HG02852 (cell line): ENCODE results near the gene CNGB1.
"Not testable (repeated sequence)": the region's sequence is repeated elsewhere in the genome, so short reads cannot be mapped to it uniquely, and the experiment has no call there.

Source experiments
- ATAC-seq: cut with Tn5 transposase; IDR thresholded peaks from one replicate; pipeline ENCODE4 v1.9.1; 2021; ENCODE audit warnings: mild to moderate bottlenecking, moderate library complexity; ENCODE audit not compliant: unreplicated experiment

CNGB1 gene

DNA sequence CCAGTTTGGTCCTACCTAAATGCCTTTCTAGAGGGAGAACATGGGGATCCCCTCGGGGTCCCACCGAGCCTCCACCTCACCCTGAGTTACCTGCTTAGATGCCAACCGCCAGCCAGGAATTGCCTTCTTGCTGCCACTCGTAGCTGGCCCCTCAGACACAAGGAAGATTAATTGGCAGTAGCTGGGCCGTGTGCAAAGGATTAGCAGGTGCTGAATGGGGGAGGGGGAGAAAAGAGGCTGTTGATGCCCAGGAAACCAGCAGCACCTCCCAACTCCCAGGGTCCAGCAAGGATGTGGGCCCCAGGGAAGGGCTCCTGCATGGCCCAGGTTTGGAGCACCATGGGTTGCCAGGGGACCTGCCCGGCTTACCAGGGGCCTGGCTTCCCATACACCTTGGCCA is at the start of gene CNGB1:
Gene CNGB1, minus strand, starts transcription at position 159 of the 400 bp plus-strand sequence. CDS start 3,842 bp downstream, outside the sequence.
- ATAC-seq: no peak

DNA sequence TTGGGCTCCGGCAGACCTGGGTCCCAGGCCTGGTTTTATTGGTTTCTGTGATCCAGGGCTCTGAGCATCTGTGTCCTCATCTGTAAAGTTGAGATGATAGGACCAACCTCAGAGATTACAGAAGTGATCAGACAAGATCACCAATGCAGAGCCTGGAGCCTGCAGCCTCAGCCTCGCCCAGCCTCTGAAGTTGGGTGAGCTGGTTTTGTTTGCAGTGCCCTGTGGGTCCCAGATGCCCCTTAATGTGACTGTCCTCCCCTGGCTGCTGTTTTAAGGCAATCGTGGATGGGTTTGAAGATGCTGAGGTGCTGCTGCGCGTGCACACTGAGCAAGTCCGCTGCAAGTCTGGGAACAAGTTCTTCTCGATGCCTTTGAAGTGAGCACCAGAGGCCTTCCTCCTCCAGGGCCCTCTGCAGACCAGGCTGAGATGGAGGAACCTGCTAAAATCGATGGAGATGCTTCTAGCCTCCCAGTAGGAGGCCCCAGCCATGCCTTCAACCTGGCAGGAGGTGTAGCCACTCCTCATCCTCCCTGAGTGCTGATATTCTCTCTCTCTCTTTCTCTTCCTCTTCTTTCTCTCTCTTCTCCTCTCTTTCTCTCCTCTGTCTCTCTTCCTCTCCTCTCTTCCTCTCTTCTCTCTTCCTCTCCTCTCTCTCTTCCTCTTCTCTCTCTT is 49.1 kb upstream of the CNGB1 start:
- ATAC-seq: no peak

DNA sequence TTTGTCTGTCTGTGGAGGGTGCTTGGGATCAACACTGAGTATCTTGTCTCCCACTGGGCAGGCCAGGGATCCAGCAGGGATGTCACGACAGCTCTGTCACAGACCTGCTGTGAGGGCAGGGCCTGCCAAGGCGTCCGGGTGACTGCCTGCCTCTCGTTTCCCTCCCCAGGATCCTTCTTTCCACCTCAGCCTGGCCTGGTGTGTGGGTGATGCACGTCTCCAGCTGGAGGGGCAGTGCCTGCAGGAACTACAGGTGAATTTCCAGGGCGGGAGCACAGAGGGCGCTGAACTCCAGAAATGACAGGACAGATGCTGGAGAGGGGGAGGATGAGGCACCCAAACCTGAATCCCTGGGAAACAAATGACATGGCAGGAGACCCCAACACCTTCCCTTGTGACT is 47.9 kb upstream of the CNGB1 start:
- no peak for ATAC-seq

DNA sequence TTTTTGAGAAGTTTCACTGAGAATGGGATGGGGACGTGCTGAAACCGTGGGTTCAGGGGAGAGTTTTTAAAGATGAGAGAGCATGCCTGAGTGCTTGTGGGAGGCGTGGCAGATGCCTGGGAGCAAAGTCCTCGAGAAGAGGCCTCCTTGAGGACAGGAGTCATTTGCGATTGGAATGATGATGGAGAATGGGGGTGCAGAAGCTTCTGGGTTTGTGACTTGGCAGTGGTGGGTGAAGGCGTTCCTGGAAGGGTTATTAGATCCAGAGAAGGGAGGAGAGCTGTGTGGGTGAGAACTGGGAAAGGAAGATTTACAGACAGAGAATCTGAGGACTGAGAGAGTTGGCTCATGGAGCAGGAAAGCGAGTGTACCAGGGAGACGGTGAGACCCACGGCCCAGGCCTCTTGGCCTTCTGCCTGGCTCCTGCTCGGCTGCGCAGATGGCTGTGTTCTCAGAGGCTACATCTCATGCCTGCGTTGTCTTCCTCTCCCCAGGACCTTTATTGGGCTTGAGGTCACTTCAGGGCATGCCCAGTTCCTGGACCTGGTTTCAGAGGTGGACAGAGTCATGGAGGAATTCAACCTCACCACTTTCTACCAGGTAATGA is 46.0 kb upstream of the CNGB1 start:
- ATAC-seq: no peak

DNA sequence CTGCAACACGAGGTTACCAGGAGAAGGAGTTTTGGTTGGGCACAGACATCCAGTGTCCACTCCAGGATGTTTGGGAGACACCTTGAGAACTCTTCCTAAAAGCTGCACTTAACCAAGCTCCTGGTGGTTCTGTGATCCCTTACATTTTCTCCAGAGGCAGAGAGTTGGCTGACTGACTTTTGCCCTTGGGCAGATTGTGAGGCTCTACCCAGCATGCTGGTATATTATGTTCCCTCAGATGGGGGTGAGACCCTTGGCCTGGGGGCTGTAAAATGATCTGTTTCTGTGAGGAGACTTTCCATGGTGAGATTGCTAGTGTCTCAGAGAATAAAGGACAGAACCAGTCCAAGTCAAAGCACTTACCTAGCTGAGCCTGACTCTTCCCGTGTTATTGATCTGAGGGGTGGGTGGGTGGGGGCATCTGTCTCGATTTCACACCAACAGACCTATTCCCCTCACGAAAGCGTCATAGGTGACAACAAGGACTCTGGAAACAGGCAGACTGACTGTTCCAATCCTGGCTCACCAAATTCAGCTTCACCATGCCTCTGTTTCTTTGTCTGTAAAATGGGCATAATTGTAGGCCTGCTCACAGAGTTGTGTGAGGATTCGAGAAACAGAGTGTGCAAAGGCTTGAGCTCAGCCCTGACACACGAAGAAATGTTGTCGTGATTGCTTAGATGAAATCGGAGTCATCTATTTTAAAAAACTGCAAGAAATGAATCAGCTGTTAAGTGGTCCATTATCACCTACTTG is 42.5 kb upstream of the CNGB1 start:
- ATAC-seq: no peak

DNA sequence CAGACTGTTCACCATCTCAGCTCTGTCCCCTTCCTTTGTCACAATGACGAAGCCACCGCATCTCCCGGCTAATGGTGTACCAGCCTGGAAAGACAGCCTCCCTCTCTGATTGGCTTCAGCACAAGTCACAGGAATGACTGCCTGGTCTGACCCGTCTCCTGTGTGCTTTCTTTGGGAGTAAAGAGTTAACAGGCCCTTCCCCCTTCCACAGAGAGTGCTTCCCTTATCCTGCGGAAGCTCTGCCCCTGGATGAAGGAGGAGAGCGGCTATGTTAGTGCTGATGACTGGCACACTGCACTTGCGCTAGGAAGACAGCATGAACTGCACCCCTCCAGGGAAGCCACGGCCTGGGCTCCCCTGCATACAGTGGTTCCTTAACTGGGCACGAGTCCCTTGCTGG is 41.6 kb upstream of the CNGB1 start:
- ATAC-seq: no peak

DNA sequence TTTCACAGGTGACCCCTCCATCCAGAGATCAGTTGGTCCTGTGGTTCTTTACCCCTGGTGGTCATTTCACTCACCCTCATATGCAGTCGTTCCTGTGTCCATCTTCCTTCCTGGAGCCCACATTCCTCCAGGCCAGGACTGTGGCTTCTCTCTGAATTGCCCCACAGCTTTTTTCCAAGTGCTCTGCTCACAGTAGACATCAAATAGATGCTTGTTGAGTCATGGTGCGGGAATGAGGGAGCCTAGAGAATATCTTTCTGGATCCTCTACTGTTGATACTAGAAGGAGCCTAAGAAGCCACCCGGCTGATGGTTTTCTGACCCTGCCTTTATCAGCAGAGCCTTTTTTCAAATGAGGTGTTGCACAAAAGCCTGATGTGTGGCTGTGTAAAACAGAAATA is 40.7 kb upstream of the CNGB1 start:
- no peak for ATAC-seq

DNA sequence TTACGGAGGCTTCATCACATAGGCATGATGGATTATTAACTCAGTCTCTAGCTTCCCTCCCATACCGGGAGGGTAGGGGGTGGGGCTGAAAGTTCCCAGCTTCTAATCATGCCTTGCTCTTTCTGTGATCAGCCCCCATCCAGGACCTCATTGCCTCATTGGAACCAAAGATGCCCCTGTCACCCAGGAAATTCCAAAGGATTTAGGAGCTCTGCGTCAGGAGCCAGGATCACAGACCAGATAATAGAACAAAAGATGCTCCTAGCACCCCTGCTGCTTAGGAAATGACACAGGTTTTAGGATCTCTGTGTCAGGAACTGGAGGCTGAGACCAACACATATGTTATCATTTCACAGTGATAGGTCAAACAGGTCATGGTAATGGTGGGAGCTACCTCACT is 40.0 kb upstream of the CNGB1 start:
- ATAC-seq: no peak

DNA sequence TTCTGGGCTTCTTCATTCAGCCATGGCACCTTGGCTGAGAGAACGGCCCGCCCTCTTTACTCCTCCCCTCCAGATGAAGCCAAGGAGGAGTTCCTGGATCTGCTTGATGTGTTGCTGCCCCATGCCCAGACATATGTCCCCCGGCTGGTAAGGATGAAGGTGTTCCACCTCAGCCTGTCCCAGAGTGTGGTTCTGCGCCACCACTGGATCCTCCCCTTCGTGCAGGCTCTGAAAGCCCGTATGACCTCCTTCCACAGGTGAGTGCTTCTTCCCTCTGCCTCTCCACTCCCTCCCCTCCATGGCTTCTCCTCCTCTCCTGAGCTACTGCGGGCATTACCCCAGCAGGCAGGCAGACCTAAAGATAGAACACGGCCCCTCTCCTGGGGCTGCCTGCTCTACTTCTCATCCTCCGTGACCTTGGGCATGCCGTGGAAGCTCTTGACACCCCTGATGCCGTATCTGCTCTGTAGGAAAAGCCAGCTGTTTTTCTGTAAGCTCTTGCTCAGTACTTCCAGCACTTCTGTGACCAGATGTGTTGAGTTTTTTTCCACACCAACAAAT is 39.0 kb upstream of the CNGB1 start:
- ATAC-seq: no peak

DNA sequence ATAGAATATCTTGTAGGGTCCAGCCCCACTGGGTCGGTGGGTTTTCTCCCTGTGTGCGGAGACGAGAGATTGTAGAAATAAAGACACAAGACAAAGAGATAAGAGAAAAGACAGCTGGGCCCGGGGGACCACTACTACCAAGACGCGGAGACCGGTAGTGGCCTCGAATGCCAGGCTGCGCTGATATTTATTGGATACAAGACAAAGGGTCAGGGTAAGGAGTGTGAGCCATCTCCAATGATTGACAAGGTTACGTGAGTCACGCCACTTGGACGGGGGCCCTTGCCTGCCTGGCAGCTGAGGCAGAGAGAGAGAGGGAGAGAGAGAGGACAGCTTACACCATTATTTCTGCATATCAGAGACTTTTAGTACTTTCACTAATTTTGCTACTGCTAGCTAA is 33.8 kb upstream of the CNGB1 start:
- ATAC-seq: not testable (repeated sequence)

DNA sequence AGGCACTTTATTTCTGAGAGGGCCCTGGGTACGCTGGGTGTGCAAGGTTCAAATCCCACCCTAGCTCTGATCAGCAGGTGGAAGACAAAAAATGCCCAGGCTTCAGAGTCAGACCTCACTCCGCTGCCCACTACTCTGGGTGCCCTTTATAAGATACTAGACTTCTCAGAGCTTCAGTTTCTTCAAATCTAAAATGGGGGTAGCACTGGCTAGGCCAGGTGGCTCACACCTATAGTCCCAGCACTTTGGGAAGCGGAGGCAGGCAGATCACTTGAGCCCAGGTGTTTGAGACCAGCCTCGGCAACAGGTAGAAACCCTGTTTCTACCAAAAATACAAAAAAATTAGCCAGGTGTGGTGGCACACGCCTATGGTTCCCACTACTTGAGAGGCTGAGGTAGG is 32.0 kb upstream of the CNGB1 start:
- ATAC-seq: no peak

DNA sequence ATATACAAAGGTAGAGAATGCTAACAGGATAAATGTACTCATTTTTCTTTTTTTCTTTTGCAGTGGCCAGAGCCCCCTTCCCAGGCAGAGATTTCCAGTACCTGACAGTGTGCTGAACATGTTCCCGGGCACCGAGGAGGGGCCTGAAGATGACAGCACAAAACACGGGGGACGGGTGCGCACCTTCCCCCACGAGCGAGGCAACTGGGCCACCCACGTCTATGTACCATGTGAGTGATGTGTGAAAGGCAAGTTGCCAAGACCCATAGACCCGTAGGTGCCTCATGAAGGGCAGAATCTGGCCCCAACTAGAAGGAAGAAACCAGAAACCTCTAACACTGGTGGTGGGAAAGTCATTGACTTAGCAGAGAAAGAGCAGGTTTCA is 31.5 kb upstream of the CNGB1 start:
- no peak for ATAC-seq

DNA sequence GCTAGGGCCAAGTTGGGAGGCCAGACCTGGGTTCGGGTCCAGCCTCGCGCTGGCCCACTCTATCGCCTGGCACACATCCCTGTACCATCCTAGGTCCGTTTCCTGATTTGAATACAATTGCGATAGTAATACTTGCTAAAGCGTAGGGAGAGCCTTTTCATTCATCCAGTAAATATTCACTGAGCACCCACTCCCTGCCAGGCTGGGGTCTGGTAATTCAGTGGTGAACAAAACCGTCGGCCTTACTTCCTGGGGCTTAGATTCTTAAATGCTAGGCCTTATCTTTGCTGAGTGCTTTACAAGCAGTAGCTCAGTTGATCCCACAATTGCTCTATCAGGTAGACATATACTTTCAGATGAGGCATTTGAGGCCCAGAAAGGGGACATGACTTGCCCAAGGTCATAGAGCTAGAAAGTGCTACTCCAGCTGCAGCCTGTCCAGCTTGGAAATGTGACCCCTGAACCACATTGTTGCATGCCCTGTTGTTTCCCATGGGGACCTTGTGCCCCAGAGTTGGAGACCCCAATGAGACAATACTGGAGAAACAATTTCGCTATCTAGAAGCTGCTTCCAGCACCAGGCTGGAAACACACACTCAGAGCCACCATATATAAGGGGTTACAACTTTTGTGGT is 31.0 kb upstream of the CNGB1 start:
- no peak for ATAC-seq

DNA sequence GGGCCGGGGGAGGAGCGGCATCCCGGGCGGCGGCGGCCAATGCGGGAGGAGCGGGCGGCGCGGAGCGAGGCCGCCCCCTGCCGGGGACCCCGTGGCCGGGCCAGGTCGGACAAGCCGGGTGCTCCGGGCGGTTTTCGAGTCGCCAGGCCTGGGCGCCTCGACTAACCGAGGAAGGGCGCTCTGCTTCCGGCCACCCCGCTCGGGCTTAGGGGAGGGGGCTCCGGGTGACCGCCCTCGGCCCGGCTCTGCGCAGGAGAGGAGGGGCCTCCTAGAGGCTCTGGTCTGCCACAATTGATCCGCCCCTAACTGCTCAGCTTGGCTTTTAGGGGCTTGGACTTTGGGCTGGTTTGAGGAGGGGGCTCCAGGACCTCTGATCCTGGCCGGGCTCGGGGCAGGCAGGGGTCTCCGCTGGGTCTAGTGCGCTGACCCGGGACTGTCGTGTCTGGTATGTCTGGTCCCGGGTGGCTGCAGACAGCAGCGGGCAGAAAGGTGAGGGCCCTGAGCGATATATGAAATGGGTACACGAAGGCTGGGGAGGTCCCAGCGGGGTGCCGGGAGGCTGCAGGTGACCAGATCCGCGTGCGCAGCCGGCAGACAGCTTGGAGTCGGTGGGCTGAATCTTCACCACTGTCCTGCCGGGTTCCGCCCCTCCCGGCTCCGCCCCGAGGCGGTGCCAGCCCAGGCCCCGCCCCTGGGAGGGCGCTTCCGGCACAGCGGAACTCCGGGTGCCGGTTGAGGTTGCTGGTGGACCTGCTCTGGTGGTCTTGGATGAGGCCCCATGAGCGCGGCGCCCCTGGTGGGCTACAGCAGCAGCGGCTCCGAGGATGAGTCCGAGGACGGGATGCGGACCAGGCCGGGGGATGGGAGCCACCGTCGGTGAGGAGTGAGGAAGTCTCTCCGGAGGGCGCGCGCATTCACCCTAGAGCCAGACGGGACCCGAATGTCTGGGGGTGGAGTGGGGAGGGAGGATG is 30.1 kb upstream of the CNGB1 start, which contains the start of gene USB1:
Gene USB1, plus strand, starts transcription at position 702 of the 971 bp plus-strand sequence. Its CDS starts 77 bp downstream, at position 779.
- peak; percentile 82 for ATAC-seq

DNA sequence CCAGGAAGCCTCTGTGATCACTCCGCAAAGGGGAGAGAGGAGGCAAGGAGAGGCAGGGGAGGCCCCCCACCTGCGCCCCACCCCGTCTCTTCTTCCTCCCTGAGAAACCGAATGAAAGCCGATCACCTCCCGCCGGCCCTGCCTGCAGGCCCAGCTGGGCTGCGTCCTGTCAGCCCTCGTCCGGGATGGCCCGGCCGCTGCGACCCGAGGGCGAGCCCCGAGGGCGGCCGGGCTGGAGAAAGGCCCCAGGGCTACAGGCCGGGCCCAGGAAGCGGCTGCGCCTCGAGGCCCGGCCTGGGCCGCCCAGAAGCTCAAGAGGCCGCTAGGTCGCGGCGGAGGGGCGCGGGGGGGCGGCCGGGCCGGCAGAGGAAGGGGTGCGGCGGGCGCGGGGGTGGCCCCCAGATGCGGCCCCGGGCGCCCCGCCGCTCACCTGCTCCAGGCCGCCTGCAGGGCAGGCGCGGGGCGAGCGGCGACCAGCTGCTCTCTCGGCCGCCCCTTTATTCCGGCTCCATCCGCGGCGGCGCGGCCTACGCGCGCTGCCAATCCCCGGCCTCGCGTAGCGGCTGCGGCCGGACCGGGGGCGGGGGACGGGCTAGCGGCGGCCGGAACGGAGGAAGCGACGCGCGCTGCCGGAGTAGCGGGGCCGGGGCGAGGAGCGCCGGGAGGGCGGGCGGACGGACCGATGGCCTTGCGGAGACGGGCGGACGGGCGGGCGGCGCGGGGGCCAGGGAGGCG is 29.2 kb upstream of the CNGB1 start, which contains the start of gene ZNF319:
Gene ZNF319, minus strand, starts transcription at position 702 of the 735 bp plus-strand sequence. CDS start 2,407 bp downstream, outside the sequence.
- peak; percentile 23 for ATAC-seq

DNA sequence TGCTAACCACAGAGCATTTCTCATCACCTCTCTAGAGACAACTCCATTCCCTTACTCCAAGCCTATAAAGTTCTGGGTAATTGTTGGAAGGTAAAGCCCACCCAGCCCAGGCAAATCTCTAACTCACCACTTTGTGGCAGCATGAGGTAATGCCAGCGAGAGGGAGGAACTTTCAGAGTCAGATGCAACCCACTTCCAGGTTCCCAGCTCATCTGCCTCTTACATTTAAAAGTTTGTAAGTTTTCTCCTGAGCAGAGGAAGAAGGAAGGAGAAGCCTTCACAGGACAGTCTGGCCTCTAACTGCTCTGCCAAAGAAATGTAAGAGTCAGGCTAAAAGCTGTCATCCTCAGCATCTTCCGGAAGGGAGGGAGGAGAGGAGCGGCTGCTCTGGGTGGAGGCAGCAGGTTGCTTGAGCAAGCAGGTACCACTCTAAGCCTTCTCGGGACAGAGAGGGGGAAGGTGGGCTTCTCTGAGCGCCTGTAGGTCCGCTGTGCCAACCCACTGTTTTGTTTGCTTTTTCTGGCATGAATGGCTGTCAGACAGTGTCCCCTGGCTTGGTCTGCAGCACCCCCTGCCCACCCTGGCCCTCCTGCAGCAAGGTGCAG is 28.5 kb upstream of the CNGB1 start:
- ATAC-seq: no peak

DNA sequence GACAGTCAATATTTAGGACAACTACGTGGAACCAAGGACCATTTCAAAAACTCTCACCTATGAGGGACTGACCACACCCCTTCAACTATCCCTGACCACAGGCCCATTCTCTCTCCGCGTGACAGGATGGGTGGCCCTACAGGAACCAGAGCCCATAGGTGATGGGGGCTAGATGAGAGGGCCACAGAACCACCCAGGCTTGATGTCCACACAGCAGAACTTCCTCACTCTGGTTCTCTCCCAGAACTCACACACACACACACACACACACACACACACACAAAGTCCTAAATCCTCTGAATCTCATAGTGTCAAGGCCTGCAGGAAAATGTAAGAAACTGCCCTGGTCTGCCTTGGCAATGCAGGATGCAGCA is 28.1 kb upstream of the CNGB1 start:
- ATAC-seq: no peak

DNA sequence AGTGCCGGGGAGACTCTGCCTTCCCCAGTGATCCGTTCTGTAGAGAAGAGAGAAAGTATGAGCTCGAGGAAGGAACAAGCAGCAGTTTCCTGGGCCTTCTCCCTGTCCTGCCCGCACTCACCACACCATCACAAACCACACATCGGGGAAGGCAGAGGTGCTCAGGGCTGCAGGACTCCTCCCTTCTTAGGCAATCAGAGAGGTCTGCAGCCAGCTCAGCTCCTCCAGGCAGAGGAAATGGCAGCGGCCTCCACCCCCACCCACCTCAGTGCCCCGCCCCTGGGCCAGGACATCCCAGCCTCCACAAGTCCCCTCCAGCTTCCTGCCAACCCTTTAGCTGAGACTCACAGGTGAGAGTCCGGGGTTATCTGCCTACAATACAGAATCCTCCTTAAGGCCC is 27.6 kb upstream of the CNGB1 start:
- no peak for ATAC-seq
